Large intestine (tissue), 3 donors: ENCODE data around the gene NLRP14. TPM values are rescaled to one million over a fixed set of nuclear protein-coding genes. Genes with fewer than 3 reads are reported as not detected.

Experiments
- DNase-seq, 2 donors: peaks; one replicate each; pipeline versions ENCODE4 v3.0.0 to v3.0.0-alpha.2; 2013
- H3K27ac ChIP-seq: one replicate; pipeline ENCODE4 v1.5.1; 2013; ENCODE audit warnings: low read length
- H3K27me3 ChIP-seq: 2 replicates; pipeline ENCODE4 v1.6.1; 2013; ENCODE audit warnings: low read length; ENCODE audit not compliant: control insufficient read depth, insufficient read depth
- H3K36me3 ChIP-seq: 2 replicates; pipeline ENCODE4 v1.6.1; 2013; ENCODE audit warnings: low read length; ENCODE audit not compliant: control insufficient read depth, insufficient read depth
- H3K4me1 ChIP-seq: one replicate; pipeline ENCODE4 v1.6.1; 2013; ENCODE audit warnings: low read length; ENCODE audit not compliant: control insufficient read depth, insufficient read depth
- H3K4me3 ChIP-seq: one replicate; pipeline ENCODE4 v1.5.1; 2013; ENCODE audit warnings: low read length
- H3K9me3 ChIP-seq: one replicate; pipeline ENCODE4 v1.6.1; 2013; ENCODE audit warnings: mild to moderate bottlenecking, low read depth, low read length, moderate library complexity; ENCODE audit not compliant: control insufficient read depth
- WGBS: methylation state at CpG from one replicate; pipeline ENCODE4 v1.1.5; 2013; ENCODE audit warnings: low lambda C conversion rate; ENCODE audit not compliant: insufficient coverage; 5-methylcytosine and 5-hydroxymethylcytosine counted together
- polyA plus RNA-seq: library from polyadenylated mRNA; unstranded; fragments of 120-200 nt; gene quantifications from one replicate; pipeline ENCODE4 v1.2.1, GENCODE V29; 2013

Gene NLRP14
- polyA plus RNA-seq, 1 donor: 0.82 TPM

DNA sequence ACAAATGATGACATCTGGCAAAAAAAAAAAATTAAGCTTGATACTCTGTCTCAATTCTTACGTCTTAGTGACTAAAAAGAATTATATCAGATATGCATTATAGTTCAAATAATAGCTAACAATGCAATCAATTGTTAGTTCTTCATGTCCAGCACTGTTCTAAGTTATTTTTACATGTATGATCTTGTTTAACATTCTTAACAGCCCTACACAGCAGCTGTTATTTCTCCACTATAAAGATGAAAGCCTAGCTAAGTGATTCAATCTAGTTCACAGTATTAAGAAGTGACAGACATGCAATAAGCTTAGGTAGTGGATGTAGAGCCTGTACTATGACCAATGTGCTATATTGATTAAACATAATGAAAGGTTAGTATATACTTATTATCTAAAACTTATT lies 4.3 kb upstream of the NLRP14 start:
- no peaks in the 10 kb centered on the region for H3K9me3 ChIP-seq
- DNase-seq: no peak
- peaks cover 19% of the 10 kb centered on the region for H3K4me1 ChIP-seq
- H3K27me3 ChIP-seq: no peaks in the 10 kb centered on the region
- H3K36me3 ChIP-seq: no peaks in the 10 kb centered on the region
- H3K4me3 ChIP-seq: no peak overlapping the region
- H3K27ac ChIP-seq: no peak overlapping the region
- WGBS: no CpG with 5 or more reads among the region's 1 CpG

DNA sequence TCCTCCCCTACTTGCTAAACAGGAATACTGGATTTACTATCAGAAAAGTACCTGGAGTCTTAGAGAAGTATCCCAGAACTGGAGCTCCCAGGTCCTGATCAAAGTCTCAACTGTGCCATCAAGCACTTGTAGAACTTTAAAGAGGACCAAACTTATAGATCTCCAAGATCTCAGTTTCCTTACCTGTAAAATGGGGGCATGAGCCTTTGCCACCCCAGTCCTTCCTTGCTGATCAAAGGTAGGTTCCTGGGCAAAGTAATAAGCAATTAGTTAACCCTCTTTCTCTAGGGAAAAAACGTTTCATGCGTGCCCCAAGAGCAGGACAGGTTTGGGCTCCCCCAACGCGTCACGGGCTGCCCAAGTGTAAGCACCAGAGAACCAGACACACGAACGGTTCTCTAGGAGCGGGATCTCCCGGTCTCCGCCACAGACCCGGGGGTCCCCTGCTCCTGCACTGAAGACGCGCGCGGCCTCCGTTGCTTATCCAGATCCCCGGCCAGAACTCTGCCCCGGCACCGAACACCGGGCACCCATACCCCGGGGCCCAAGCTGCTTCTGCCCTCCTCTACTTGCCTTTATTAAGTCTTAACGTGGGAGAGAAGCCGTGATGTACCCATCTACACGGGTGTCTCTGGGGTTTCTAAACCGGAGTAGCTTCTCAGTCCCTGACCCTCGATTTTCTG lies 638 bp upstream of the NLRP14 start:
- DNase-seq: no peak
- H3K4me3 ChIP-seq: peak overlapping the region; percentile 81
- peaks cover 16% of the 10 kb centered on the region for H3K4me1 ChIP-seq
- H3K9me3 ChIP-seq: no peaks in the 10 kb centered on the region
- peak overlapping the region; percentile 87 for H3K27ac ChIP-seq
- no peaks in the 10 kb centered on the region for H3K36me3 ChIP-seq
- H3K27me3 ChIP-seq: no peaks in the 10 kb centered on the region
- no CpG with 5 or more reads among the region's 26 CpGs for whole genome bisulfite sequencing

DNA sequence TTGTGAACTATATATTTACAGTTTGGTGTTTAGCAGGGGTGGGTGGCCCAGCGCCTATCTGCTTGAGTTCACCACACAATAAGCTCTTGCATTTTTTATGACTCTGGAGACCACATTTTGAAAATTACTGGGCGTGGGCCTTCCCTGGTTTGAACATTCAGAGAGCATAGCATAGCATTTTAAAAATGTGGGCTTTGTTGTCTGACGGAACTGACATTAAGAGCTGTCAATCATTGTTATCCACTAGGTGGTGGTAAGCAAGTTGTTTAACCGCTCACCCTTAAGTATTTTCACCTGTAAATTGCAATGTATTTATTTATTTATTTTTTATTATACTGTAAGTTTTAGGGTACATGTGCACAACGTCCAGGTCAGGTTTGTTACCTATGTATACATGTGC lies 1.0 kb downstream of the NLRP14 start:
- peak overlapping the region; percentile 81 for H3K4me3 ChIP-seq
- H3K36me3 ChIP-seq: no peaks in the 10 kb centered on the region
- no peaks in the 10 kb centered on the region for H3K27me3 ChIP-seq
- DNase-seq: peak in 1 of 2 donors; percentile 9
- WGBS: 75% methylated on average over 1 of the region's 5 CpGs
- H3K27ac ChIP-seq: peak overlapping the region; percentile 63
- peaks cover 16% of the 10 kb centered on the region for H3K4me1 ChIP-seq
- no peaks in the 10 kb centered on the region for H3K9me3 ChIP-seq

DNA sequence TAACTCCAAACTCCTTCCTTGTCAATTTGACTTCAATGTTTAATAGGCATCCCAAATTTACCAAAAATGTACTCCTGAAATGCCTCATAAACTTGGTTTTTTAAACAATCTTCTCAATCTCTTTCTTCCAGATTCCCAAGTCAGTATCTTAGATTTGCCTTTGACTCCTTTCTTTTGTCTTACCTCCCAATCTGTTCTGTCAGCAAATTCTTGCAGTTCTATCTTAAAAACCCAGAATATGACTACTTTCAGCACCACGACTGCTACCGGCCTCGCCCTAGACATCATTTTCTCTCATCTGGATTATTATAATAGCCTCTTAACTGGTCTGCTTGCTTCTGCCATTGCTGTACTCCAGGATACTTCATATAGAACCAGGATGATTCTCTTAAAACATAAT lies 7.9 kb downstream of the NLRP14 start:
- no peaks in the 10 kb centered on the region for H3K36me3 ChIP-seq
- no CpG with 5 or more reads among the region's 3 CpGs for WGBS
- no peak for DNase-seq
- no peak overlapping the region for H3K4me3 ChIP-seq
- no peaks in the 10 kb centered on the region for H3K9me3 ChIP-seq
- H3K4me1 ChIP-seq: peaks cover 2% of the 10 kb centered on the region
- H3K27ac ChIP-seq: no peak overlapping the region
- no peaks in the 10 kb centered on the region for H3K27me3 ChIP-seq

DNA sequence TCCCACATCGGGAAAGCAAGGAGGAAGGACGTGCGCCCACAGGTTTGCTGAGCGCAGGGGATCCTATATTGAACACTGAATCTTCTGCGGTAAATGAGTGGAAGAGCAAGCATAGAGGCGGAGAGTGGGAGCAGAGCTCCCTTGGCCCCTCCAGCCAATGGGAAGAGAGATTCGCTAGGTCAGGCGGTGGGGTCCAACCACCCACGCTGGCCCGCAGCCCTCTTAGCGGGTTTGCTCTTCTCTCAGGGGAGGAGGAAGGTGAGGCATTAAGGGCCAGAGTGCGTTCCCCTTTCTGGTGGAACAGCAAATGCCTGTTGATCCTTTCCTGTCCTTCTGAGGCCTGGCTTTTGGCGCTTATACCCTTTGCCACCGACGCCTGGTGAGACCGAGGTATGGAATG lies 10.6 kb downstream of the NLRP14 start:
- Histone ChIP-seq H3K4me1 (peaks cover 2% of the 10 kb centered on the region), H3K4me3 (no peak overlapping the region), H3K9me3 (no peaks in the 10 kb centered on the region), H3K27ac (no peak overlapping the region), H3K36me3 (no peaks in the 10 kb centered on the region), H3K27me3 (no peaks in the 10 kb centered on the region)
- WGBS: no CpG with 5 or more reads among the region's 16 CpGs
- DNase-seq: no peak

DNA sequence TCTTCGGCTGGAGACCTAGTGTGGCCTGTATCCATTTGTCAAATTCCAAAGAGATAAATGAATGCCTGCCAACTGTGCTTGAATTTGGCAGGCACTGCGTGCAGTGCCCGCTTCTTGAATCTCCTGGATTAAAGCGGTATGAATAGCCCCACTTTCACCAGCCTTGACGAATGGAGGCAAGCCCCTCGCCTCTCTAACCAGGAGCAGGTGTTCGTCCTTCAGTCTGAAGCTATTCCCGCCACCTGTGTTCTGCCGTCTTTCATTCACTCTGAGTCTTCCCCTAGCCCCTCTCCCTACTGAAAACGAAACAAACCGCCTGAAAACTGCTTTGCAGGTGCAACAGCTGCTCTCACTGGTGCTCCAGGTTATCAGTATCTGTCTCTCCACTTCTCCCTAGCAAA lies 11.2 kb downstream of the NLRP14 start:
- Histone ChIP-seq H3K27ac (no peak overlapping the region), H3K9me3 (no peaks in the 10 kb centered on the region), H3K4me1 (peaks cover 2% of the 10 kb centered on the region), H3K36me3 (no peaks in the 10 kb centered on the region), H3K4me3 (no peak overlapping the region), H3K27me3 (no peaks in the 10 kb centered on the region)
- 80% methylated on average over 2 of the region's 11 CpGs for WGBS
- DNase-seq: no peak

DNA sequence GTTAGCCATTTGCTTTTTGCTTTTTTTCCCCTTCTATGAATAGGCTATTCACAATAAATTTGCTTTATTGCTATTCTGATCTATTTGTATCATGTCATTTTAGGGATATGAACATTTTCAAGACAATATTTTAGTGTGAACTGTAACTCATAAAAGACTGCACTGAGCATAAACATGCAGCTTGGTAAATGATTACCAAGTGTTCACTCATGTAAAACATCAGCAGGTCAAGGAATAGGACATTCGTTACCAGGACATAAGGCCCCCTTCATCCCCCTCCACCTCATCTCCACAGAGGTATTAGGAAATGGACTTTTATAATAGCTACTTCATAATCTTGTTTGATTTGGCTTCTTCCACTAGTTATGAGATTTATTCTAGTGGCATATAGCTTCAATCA lies 12.4 kb downstream of the NLRP14 start:
- peak overlapping the region; percentile 3 for H3K27ac ChIP-seq
- H3K36me3 ChIP-seq: no peaks in the 10 kb centered on the region
- no peak overlapping the region for H3K4me3 ChIP-seq
- peaks cover 2% of the 10 kb centered on the region for H3K4me1 ChIP-seq
- WGBS: no CpG with 5 or more reads among the region's 1 CpG
- DNase-seq: peak in 1 of 2 donors; percentile 44
- no peaks in the 10 kb centered on the region for H3K27me3 ChIP-seq
- H3K9me3 ChIP-seq: no peaks in the 10 kb centered on the region

DNA sequence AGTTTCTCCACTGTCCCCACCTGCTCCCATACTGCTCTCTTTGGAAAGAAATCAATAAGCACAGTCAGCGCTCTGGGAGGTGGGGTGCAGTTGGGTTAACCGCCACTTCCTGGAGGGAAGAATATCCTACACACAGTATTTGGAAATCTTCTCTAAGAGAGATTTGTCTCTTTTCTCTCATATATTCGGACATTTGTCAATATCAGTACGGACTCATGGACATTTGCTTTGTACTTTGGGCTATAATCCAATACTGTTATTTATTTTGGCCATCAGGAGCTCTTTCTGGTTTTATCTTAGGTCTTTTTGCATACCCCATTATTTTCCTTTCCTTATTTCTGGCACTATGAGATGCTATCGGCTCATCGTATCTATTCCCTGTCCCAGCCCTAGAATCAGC lies 13.7 kb downstream of the NLRP14 start:
- Histone ChIP-seq H3K27ac (no peak overlapping the region), H3K4me1 (peaks cover 2% of the 10 kb centered on the region), H3K27me3 (no peaks in the 10 kb centered on the region), H3K9me3 (no peaks in the 10 kb centered on the region), H3K4me3 (no peak overlapping the region), H3K36me3 (no peaks in the 10 kb centered on the region)
- WGBS: 100% methylated on average over 3 of the region's 6 CpGs
- no peak for DNase-seq

DNA sequence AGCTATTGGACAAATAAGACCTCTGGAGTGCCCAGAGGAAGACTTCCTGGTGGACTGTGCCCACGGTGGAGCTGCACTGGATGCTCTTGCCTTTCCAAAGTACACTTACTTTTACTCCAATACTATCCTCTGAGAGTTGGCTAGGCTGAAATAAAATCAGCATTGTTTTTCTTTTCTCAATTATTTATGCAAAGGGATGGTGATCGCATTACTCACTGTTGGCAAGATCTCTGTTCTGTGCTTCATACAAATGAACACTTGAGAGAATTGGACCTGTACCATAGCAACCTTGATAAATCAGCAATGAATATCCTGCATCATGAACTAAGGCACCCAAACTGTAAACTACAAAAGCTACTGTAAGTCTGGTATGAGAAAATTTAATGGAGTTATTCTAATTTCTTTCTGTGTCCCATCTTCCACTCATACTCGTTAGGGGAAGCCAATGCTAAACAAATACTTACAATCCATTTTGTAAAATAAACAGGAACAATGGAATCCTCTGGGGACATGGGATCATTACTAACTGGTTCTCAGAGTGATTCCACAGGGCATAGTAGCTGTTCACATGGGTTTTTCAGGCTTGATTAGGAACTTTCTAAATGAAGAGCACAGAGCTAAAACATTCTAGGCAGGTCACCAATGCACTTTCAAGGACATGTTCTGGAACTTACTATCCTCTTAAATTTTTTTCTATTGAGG lies 26.3 kb downstream of the NLRP14 start:
- Histone ChIP-seq H3K27ac (no peak overlapping the region), H3K4me3 (no peak overlapping the region), H3K4me1 (no peaks in the 10 kb centered on the region), H3K9me3 (no peaks in the 10 kb centered on the region), H3K27me3 (no peaks in the 10 kb centered on the region), H3K36me3 (no peaks in the 10 kb centered on the region)
- WGBS: no CpG with 5 or more reads among the region's 3 CpGs
- DNase-seq: no peak

DNA sequence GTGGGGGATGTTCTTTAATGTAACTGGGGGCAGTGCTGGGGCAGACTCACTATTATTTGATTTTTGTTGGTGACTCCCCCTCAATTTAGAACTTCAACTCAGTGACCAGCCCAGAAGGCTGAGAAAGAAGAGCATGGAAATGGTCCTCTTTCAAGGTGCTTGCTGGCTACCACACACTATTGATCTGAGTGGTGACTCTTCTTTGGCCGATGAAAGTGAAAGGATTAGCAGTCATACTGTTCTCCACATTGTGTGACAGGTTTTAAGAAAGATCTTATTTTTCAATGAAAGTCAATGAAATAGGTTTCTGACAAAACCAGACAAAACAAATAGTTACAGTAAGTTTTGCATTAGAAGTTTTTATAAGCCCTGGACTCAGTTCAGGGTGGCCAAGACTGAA lies 29.9 kb downstream of the NLRP14 start:
- Histone ChIP-seq H3K9me3 (no peaks in the 10 kb centered on the region), H3K27ac (no peak overlapping the region), H3K4me1 (no peaks in the 10 kb centered on the region), H3K4me3 (no peak overlapping the region), H3K36me3 (no peaks in the 10 kb centered on the region), H3K27me3 (no peaks in the 10 kb centered on the region)
- whole genome bisulfite sequencing: no CpG with 5 or more reads among the region's 1 CpG
- no peak for DNase-seq
